CD4-positive, alpha-beta T cell treated with Interleukin-17A for 1 hour (primary cell): ENCODE data around the gene UXT.
A peak's percentile ranks its signal among the peaks of the same experiment; 100 is the strongest.
"Not testable (repeated sequence)": the region's sequence is repeated elsewhere in the genome, so short reads cannot be mapped to it uniquely, and the experiment has no call there.

Source experiments
- DNase-seq: peaks from one replicate; pipeline ENCODE4 v3.0.0-alpha.2; 2020

The UXT gene, protein sequence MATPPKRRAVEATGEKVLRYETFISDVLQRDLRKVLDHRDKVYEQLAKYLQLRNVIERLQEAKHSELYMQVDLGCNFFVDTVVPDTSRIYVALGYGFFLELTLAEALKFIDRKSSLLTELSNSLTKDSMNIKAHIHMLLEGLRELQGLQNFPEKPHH

GRCh38 chrX:47658684-47659420, at the start of gene UXT:
Gene UXT, minus strand, starts transcription at chrX:47659180. Its CDS starts 253 bp downstream, at chrX:47658927.
- peak; percentile 95 for DNase-seq

DNA sequence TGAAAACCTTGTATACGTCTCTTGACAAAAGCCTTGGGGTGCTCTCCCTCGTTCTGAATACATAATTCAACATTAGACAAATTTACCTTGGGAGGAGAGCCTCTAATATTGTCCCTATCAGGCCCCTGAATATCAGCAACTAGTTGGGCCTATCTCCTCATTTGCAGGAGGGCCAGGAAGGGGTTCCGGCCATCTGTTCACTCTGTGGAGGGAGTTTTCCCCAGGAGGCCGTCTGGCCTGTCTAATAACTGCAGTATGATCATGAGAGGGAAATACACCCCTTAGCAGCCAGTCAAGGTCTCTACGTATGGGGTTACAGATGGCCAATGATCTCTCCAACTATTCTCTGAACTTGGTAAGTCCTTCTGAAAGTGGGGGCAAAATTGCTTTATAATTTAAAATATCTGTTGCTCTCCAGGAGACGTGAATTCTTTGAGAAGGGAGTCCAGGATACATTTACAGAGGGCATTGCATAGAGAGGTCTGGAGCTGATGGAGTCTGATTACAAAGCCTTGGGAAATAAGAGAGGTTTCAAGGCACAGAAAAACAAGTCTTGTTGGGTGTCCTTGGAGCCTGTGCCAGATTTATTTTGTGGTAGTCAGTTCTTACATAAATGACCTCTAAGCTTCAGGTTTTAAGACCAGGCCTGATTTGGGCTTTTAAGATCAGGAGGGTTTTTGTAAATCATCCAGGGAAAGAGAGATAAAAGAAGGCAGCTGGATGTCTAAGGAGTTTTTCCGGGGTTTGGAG, 48.2 kb upstream of the UXT start:
- no peak for DNase-seq

- no peak for DNase-seq
Observed at GRCh38 chrX:47706575-47706974, 47.6 kb upstream of the UXT start.

GRCh38 chrX:47704736-47705135, 45.8 kb upstream of the UXT start:
- no peak for DNase-seq

GRCh38 chrX:47697181-47697580, 38.2 kb upstream of the UXT start:
- DNase-seq = no peak

GRCh38 chrX:47690175-47690574, 31.2 kb upstream of the UXT start:
- no peak for DNase-seq

DNA sequence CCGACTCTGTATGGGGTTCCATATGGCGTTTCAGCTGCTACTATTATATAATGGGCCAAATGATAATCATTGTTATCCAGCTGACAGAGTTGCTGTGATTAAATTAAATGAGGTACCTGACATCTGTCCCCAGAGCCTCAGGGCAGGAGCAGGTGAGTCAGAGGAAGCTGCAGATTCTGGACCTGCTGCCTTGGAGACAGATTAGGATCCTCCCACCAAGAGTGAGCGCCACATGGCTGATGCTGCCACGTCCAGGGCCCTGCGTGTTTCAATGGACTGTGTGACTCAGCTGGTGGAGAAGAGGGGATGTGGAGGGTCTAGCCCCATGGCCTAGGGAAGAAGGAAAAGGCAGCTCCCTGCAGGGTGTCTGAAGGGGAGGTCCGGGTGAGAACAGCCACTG, 28.3 kb upstream of the UXT start:
- DNase-seq = no peak

DNA sequence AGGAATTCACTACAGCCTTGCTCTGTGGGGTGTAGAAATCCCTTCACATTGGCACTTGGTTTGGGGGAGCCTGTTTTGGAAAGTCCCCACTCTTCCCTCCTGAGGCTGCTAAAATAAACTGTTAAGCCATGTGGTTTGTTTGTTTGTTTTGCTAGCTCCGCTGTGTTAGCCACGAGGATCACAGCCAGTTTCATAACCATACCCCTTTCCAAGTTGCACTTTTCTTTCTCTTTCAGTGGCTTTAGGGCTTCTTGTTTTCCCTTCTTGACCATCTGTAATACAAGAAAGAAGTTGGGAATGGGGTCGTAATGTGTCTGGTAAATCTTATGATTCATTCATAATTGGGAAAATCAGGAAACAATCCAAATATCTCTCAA, 24.8 kb upstream of the UXT start:
- DNase-seq = no peak

- DNase-seq = no peak
Observed at GRCh38 chrX:47683184-47683828, 24.3 kb upstream of the UXT start.

DNA sequence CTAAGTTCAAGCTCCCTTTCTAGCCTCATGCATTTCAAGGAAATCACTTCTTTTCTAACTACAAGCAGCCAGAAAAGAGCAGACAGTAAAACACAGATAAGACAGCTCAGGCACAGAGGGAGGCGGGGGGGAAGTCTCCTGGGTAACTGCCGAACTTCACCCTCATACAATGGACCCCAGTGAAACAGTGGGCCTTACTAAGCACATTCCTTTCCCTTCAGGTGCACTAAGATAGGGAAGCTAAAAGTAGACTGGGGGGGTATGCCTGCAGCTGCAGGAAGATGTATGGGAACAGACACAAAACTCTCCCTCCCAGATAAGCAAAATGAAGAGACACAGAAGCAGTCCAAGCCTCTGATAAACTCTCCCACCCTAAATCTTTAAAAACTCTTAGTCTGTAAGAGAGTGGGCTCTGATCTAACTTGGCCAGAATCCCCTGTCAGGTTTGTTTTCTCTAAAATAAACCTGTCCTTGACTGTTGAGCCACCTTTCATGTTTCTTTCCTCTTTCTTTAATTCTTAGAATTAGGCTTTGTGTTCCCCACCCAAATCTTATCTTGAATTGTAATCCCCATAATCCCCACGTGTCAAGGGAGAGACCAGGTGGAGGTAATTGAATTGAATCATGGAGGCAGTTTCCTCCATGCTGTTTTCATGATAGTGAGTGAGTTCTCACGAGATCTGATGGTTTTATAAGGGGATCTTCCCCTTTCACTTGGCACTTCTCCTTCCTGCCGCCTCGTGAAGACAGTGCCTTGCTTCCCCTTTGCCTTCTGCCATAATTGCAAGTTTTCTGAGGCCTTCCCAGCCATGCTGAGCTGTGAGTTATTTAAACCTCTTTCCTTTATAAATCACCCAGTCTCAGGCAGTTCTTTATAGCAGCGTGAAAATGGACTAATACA, 17.2 kb upstream of the UXT start:
- DNase-seq = not testable (repeated sequence)

DNA sequence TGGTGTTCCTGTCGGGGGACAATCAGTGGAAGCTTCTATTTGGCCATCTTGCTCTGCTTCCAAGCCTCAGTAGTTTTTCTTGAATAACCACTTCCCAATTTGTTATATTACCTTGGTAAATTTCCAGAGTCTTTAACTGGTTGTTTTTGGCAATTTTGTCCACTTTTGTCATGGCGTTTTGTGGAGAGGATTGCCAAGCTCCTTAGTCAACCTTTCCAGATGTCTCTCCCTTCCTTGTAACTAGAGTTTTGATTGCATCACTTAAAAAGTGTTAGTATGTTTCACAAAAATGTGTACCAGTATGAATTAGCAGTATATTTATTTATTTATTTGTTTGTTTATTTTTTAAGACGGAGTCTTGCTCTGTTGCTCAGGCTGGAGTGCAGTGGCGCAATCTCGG, 15.8 kb upstream of the UXT start:
- DNase-seq = no peak

DNA sequence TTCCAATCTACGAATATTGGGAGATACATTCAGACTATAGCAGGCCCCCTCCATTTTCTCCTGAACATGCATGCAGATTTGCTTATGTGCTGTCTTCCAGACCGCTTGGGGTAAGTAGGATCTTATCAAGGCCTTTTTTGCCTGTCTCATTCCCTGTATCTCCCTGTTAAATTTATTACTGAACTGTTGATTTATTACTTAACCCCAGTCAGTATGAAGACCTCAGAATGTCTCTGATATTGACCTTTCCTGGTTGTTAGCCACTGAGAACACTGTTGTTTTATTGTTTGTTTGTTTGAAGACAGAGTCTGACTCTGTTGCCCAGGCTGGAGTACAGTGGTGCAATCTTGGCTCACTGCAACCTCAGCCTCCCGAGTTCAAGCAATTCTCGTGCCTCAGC, 6.8 kb upstream of the UXT start:
- DNase-seq = not testable (repeated sequence)

GRCh38 chrX:47664737-47665136, 5.8 kb upstream of the UXT start:
- DNase-seq = no peak

- no peak for DNase-seq
Observed at GRCh38 chrX:47662144-47662657, 3.2 kb upstream of the UXT start.

- DNase-seq = no peak
Observed at GRCh38 chrX:47661539-47661938, 2.6 kb upstream of the UXT start.

GRCh38 chrX:47659421-47659726, 394 bp upstream of the UXT start:
- DNase-seq = no peak

DNA sequence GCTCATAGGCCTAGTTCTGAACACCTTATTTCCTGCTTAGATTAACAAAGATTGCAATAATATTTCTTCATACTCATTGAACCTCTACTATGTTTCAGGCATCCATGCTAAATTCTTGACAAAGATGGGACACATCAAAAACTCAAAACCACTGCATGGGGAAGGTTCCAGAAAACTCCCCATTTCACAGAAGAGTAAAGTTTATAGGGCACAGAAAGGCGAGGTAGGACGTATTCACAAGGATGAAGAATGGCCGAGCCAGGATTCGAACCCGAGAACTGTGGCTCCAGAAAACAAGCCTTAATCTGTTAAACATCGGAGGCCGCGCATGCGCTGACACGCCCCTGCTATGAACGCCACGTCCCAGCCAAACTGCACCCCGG, 688 bp downstream of the UXT start:
- DNase-seq = no peak

DNA sequence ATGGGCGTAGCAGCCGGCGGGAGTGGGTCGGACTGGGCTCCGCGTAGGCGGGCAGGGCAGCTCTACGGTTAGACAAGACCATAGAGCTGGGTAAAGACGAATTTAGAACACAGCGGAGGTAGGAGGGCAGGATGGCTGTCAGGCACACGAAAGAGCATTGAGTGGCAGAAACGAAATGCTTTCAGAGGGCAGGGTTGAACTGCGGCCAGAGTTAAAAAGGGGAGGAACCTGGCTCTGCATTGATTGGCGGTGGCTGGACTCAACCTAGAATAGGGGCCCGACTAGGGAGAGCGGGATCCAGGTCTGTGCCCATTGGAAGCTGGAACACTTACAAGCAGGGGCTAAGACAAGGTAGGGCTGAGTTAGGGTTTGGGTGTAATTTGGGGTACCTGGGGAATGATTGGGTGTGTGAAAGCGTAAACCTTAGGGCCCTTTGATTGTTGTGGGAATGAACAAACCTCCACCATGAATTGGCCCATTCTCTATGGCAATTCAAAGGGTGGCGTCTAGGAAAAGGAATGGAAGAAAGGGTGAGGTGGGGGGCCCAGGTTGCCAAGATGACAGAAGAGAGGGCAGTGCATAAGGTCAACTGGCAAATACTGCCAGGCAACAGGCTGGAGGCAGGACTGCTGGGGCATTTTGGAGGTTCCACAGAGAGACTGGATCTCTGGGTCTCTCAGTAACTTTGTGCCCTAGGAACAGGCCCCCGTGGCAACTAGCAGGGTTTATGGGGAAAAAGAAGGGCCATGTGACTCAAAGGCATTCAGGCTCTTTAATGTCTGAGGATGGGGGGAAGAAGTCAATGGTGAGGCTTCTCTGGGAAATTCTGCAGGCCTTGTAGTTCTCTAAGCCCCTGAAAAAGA, 7.7 kb downstream of the UXT start:
- no peak for DNase-seq

DNA sequence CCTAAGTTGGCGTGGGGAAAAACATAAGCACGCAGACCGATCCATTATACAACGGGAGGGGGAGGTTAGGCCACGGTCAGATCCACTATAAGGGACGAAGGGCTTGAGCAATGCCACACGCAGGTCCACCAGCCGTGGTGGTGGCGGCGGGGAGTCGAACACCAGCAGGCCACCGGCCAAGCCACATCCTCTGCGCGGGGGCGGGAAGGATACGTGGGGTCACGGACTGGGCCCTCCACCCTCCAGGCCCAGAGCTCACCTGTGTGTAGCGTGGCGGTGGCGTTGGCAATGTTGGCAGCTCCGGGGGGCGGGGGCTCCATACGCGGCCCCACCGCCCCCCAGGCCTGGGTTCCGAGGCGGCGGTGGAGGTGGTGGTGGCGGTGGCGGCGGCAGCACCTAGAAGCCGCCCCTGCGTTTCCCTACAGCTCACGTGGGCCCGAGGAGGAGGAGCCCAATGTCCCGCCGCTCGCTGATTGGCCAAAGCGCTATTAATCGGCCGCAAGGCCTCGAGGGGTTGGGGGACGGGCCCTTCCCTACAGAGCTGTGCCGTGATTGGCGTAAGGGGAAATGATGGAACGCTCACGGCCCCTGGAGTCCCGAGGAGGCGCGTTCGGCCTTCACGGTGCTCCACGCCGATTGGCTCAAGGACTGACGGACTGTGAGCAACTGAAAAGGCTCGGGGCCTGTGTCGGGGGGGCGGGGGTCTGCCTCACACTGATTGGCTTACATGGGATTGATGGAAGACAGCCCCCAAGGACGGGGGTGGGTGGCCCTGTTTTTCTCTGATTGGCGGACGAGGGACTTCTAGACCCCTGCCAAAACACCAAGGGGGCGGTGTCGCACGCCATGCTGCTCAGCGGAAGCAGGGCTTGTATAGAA, 8.6 kb downstream of the UXT start, which contains the start of gene ELK1:
Gene ELK1 (minus strand): TSS at position 400 of the 879 bp plus-strand sequence. CDS start 9,122 bp downstream, outside the sequence.
- peak; percentile 95 for DNase-seq

DNA sequence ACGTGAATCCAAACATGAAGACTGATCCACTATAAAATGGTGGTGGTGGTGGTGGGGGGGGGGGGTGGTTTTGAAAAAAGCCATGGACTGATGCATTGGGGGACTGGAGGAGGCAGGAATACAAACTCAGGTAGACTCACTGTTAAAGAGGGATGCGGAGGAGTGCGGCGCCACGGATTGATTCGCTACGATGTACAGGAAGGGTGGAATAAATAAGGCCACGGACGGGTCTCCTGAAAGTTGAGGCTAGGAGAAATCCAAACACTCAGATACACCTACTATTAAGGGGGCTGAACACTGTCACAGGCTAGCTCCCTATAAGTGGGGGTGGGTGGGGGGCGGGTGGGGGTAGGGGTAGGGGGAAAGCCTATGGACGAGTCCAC, 9.2 kb downstream of the UXT start:
- no peak for DNase-seq
